OCI-LY1 (cell line): ENCODE measurements around the gene AP1B1.

ENCODE experiments used
- CTCF ChIP-seq: fragments of 200-600 bp; sonication (generic), shearing (Covaris generic); IDR thresholded peaks from 2 replicates; pipeline ENCODE4 v1.5.1; 2017; ENCODE audit warnings: mild to moderate bottlenecking, antibody characterized with exemption, low read length, moderate library complexity, mixed read lengths
- EZH2 ChIP-seq: fragments of 200-600 bp; sonication (generic), shearing (Covaris generic); IDR thresholded peaks from 2 replicates; pipeline ENCODE4 v1.8.0; 2017; ENCODE audit warnings: borderline replicate concordance, mixed run types, mild to moderate bottlenecking, antibody characterized with exemption, low read length, moderate library complexity, mixed read lengths

- no peak for TF ChIP-seq CTCF
- no peak for TF ChIP-seq EZH2
Measured at GRCh38 chr22:29393019-29393608, 4.7 kb upstream of the AP1B1 start.
